Stimulated activated CD4-positive, alpha-beta T cell treated with anti-CD3 and anti-CD28 coated beads, Interleukin-1b, Interleukin-23, amount 100 ng/mL, for 24 hours (primary cell): ENCODE results near the gene C2CD3.
"Not testable (repeated sequence)": the region's sequence is repeated elsewhere in the genome, so short reads cannot be mapped to it uniquely, and the experiment has no call there.

ENCODE experiments used
- DNase-seq, 4 experiments: peaks; one replicate each; pipeline ENCODE4 v3.0.0-alpha.2; 2020; ENCODE audit warnings: low read depth in 4 of 4, low spot score in 1 of 4

Gene C2CD3

DNA sequence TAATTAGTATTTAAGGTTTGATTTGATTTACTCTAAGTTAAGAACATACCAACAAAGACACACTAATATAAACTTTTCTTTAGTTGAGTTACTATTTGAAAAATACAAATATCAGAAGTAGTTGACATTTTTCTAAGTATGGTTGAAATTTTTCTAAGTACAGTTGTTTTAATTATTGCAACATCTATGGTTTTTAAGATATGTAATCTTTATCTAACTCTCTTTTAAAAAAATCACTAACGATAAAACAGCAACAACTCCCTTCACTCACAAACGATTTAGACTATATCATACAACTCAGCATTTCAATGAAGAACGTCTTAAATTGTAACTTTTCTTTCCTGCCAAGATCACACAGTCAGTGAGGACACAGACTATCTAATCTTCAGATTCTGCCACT lies 2.0 kb downstream of the C2CD3 start:
- no peak for DNase-seq

DNA sequence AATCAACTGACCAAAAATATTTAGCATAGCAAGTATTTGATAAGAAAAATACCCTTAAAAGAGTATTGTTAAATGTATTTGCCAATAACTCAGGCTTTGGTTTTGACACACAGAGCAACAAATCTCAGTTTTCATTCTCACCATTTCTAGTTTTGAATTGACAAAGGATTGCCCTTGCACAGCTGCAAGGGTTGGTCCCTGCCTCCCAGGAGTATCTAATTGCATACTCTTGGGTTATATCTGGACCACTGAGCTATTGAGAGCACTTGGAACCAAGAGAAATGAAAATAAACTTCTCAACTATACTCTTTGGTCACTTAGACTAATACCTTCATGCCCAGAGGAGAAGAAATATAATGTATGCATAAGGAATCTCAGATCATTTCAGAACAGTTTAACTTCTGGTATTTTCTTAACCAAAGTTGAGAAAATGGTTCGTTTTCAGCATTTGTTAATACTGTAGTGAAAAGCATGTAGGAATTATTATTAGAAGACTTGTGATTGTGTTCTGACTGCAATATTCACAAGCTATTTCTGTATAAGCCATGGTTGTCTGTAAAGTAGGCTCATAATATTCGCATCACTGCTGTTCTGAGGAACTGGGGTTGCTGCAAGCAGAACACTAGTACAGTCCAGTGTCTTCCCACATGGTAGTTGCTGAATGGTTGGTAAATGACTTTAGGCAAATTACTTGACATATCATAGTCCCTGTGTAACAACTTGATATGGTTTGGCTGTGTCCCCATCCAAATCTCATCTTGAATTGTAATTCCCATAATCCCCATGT lies 7.9 kb downstream of the C2CD3 start:
- no peak for DNase-seq

DNA sequence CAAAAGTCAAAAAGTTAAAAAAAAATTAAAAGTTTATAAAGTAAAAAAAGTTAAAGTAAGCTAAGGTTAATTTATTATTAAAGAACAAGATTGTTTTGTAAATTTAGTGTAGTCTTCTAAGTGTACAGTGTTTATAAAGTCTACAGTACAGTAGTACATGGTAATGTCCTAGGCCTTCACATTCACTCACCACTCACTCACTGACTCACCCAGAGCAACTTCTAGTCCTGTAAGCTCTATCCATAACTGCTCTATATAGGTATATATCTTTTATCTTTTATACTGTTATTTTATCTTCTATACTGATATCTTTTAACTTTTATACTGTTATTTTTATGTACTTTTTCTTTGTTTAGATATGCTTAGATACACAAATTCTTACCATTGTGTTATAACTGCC lies 11.2 kb downstream of the C2CD3 start:
- DNase-seq, result no peak

DNA sequence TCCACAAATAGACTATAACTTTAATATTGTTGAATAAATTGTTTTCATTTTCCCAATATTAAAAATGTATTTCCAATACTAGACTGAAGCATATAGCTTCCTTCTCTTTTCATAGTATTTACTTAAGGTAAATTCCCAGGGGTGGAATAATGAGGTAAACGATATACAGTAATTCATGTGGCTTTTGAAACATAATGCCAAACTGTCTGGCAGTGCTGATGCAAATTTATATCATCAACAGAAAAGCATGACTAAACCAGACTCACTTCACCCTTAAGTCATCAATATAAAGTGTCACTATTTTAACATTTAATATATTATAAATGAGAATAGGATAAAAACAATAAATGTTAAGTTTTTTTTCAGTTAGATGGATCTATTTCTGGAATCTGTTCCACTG lies 13.6 kb downstream of the C2CD3 start:
- no peak for DNase-seq

DNA sequence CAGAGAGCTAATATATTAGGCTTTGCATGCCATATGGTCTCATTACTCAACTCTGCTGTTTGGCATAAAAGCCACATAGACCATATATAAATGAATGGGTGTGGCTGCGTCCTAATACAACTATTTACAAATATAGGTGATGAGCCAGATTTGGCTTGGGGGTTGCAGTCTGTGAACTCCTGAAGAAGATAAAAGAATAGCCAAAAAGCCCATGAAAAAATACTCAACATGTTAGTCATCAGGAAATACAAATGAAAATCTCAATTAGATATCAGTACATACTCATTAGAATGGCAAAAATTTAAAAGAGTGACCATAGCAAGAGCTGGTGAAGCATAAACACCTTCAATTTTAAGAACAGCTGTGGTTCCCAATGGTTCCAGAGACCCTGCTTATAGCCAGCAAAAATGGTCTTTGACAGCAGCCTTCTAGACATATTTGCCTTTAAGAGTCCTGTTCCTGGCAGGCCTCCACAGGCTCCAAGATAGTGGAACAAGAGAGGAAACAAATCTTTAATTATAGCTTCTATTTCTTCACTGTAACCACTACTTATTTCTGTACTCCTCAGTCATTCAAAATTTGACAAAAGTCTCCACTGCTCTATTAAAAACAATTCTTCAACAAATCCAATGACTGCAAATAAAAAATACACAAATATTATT lies 16.1 kb downstream of the C2CD3 start:
- no peak for DNase-seq

DNA sequence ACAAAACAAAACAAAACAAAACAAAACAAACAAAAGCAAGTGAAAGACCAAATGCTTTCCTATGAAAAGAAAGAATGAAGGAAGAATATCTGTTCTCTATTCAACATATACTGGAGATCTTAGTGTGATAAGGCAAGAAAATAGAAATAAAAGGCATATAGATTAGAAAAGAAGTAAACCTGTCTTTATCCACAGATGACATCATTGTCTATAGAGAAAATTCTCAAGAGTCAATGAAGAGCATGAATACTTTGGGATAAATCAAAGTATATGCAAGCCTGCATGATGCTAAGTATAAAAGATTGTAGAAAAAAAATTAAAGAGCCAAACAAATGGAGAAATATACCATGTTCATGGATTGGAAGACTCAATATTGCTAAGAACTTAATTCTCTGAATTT lies 17.6 kb downstream of the C2CD3 start:
- no peak for DNase-seq

DNA sequence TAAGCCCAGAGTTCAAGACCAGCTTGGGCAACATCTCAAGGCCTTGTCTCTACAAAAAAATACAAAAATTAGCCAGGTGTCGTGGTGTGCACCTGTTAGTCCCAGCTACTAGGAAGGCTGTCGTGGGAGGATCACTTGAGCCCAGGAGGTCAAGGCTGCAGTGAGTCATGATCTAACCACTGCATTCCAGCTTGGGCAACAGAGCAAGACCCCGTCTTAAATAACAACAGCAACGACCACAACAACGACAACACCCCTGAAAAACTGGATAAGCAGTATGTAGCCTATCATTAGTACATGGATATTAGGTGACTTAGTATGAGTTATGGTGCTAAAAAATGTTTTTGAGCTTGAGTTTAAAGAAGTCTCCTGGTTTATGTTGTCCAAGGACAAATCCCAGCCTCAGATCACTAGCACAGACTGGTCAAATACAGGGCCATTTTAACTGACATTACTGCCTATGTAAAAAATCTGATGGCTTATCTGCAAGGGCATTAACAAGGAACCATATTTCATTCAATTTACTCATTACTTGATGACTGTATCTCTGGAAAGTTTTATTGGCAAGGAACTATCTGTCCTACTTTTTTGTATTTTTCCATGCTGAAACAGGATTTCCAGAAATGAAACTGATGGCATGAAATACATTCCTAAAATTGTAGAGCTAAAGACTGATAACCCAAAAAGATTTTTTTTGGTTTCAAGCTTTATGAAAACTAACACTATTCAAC lies 23.4 kb downstream of the C2CD3 start:
- no peak for DNase-seq

DNA sequence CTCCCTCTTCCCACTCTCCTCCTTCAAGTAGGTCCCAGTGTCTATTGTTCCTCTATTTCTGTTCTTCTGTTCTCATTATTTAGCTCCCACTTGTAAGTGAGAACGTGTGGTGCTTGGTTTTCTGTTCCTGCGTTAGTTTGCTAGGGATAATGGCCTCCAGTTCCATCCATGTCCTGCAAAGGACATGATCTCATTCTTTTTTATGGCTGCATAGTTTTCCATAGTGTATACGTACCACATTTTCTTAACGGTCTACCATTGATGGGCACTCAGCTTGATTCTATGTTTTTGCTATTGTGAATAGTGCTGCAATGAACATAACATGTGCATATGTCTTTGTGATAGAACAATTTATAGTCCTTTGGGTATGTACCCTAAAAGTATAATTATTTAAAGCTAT lies 26.2 kb downstream of the C2CD3 start:
- no peak for DNase-seq

DNA sequence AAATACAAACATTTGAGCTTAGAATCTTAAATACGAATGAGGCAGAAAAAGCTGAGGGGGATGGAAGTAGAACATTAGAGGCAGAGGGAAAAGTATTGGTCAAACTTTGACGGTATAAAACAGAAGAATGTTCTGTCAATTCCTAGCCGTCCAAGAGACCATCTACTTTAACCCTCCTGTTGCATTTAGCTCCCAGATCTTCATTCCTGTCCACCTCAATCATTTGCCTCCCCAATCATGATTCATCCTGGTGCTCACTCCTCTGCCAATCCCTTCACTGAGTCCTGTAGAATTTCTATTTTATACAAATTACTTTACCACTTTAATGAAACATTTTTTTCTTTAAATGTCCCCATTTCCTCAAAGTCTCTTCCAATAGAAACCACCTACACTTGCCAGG lies 28.2 kb downstream of the C2CD3 start:
- no peak for DNase-seq

DNA sequence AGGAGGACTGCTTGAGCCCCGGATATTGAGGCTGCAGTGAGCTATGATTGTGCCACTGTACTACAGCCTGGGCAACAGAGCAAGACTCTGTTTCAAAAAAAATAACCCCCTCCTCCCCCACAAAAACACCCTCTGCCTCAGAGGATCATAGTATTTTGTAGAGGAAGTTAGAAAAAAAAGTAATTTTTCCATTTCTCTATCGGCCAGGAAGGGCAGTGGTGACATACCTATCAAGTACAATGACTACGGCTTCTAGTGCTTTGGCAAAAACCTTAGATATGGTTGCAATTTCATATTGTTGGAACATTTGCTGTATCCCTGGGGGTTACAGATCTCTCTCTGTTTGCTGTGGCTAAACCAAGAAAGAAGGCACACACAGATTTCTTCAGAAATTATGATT lies 28.9 kb downstream of the C2CD3 start:
- DNase-seq, result no peak

DNA sequence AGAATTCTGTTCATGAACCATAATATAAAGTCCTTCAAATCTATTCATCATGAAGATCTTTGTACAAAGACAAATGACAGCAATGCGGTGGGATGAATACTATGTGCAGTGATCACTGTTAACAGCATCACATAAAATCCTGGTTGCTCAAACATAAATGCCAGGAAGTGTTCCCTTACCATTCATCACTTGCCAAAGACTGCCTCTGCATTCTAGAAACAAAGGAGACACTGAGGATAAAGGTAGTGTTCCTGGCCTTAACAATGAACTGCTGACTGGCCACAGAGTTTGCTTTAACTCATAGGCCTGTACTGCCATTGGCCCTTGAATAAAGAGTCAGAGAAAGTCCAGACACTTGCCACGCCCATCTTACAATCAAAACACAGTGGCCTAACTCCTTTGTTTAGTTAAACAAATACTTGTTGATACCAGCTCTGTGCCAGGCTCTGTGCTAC lies 29.5 kb downstream of the C2CD3 start:
- DNase-seq, result no peak

DNA sequence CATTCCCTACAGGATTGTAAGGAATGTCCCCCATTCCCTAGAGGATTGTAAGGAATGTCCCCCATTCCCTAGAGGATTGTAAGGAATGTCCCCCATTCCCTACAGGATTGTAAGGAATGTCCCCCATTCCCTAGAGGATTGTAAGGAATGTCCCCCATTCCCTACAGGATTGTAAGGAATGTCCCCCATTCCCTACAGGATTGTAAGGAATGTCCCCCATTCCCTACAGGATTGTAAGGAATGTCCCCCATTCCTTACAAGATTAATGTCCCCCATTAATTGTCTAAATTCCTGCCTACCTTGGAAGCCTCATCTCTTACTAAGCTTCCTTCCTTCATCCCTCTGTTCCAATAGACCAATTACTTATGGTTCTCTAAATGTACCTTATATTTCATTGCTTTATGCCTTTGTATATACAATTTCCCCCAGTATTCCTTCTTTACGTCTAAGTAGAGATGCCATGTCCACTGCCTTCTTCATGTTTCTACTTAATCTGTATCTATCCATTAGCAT lies 30.8 kb downstream of the C2CD3 start:
- not testable (repeated sequence) for DNase-seq

DNA sequence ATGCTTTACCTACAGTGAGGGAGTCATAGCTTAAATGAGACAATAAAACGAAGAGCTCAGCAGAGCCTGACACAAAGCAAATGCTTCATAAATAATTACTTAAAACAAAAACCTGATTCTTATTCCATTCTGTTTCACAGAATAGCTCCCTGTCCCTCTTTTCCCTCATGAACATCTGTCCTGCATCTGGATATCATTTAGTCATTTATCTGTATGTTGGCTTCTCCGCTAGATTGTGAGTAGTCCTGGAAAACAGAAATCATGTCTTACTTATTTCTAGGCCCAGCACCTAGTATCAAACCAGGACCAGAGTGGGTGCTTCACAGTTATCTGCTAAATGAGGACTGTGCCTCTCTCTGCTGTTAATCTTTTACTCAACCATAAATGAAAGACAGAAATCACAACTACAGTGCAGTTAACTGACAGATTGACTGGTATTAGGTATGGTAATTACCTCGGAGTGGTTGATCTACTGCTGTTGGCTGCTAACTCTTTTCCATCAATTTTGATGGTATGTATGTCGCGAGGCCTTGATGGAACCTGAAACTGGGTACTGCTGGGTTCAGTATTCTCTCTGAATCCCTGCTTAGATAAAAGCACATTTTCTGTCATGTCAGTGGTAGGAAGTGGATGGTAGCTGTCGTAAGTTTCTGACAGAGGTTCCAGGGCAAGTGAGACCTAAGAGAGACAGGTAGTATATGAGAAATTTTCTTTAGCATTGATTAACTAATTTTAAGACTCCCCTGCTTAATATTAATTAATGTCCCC lies 31.5 kb downstream of the C2CD3 start:
- DNase-seq, result no peak

DNA sequence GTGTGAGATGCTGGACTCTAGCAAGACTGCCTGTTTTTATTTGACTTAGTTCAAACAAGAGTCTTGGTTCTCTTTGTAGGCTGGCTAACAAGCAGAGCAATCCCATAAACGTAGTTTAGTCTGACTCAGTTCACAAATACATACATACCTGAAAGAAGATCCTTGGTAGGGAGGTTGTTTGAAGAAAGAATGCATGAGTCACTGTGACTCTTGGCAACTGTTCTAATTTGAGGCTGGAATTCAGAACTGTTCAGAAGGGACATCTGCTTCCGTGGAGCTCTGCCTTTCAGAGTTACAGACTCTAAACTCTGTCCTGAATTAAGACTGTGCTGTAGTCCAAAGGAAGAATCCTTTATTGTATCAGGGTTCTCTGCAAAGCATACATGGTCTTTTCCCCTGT lies 32.2 kb downstream of the C2CD3 start:
- no peak for DNase-seq

DNA sequence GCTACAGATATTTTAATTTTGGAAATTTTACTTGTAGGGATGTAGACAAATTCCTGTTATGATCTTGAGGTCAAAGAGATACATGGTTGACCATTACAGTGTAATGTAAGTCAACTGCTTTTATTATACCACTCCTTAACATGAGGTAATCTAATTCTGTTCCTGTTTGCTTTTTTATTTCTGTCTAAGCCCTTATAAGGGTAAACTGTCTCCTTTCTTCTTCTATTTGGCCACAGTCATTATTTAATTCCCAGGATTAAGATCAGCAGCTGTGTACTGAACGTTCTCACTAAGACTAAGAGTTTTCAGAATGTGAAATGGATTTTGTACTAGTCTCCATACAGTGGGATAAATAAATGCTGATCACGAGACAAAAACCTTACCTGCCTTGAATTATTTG lies 32.8 kb downstream of the C2CD3 start:
- DNase-seq, result no peak

DNA sequence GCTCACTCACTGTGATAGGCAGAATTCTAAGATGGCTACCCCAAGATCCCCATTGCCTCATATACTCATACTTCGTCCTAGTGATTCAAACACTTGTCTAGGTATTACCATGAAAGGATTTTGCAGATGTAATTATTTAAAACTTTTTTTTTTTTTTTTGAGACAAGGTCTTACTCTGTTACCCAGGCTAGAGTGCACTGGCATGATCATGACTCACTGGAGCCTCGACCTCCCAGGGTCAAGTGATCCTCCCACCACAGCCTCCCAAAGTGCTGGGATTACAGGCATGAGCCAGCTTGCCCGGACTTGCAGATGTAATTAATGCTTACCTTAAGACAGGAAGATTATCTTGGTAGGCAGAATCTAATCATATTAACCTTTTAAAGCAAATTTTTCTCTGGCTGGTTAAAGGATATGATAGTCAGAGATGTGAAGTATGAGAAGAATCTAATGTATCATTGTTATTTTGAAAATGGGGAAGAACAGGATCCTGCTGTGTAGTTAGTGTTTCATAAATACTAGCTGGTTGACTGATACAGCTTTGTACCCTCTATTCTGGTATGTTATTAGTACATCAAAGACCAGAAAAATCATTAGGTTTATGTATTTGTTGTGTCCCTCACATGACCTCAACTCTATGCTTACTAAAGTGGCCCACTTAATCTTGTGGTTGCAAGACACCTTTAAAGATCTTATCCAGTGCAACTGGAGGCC lies 35.5 kb downstream of the C2CD3 start:
- DNase-seq, result no peak

DNA sequence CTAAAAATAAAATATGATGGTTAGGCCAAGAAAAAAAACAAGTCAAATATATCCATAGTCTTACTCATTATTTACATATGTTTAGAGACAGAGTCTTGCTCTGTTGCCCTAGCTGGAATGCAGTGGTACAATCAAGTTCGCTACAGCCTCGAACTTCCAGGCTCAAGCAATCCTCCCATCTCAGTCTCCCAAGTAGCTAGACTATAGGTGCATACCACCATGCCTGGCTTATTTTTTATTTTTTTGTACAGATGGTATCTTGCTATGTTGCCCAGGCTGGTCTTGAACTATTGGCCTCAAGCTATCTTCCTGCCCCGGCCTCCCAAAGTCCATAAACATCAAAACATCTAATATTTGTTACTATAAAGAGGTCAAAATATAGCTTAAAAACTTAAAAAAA lies 36.1 kb downstream of the C2CD3 start:
- no peak for DNase-seq

DNA sequence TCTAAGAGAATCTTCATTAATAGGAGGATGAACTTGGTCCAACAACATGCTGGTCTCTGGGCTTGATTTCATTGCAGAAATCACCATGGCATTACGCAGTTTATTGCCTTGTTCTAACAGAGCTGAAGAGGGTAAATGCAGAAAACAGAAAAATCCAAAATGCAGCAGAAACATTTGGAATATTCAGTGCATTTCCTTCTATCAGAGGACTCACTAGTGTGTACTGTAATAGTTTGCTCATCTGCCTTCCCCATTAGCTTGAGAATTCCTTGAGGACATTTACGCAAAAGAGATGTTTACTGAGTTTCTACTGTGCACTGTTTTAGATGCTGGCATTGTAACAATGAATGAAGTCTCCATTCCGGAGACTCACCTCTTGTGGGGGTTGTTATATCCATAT lies 37.4 kb downstream of the C2CD3 start:
- DNase-seq, result no peak

DNA sequence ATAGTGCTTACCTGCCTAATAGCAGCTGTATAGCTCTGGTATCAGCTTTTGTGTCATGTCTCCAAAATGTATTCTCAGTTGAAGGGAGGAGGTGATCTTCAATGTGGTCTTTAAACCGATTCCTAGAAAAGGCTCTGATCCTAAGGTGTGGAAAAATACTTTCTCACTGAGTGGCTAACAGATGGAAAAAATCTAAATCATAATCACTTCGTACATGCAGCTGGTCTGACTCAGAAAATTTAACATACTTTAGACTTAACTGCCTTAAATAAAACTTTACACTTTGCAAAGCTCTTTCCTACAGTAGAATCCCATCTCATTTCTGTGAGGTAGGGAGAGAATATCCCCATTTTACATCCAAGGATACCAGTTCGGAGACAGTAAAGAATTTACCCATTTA lies 38.0 kb downstream of the C2CD3 start:
- DNase-seq, result no peak

DNA sequence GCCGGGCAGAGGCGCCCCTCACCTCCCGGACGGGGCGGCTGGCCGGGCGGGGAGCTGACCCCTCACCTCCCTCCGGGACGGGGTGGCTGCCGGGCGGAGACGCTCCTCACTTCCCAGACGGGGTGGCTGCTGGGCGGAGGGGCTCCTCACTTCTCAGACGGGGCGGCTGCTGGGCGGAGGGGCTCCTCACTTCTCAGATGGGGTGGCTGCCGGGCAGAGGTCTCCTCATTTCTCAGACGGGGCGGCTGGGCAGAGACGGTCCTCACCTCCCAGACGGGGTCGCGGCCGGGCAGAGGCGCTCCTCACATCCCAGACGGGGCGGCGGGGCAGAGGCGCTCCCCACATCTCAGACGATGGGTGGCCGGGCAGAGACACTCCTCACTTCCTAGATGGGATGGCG lies 41.7 kb downstream of the C2CD3 start:
- DNase-seq, result not testable (repeated sequence)

DNA sequence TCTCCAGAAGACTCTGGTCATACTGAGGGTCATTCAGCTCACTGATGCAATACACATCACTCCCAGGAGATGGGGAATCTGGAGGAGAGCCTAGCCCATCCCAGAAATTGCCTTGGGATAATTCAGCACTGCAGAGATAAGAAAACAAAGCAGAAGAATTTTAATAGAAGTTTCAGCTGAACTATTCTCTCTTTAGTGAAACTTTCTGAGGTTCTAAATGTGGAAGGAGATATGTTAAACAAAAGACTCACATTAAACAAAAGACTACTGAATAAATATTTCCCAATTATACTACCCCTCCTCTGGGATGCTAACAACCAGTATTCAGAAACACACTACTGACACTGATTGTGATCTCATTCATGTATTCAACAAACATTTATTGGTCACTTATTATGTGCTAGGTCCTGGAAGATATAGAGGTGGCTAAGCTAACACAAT lies 47.8 kb downstream of the C2CD3 start:
- DNase-seq, result no peak
